GM21381 (cell line): ENCODE measurements around the gene CIROP.

Experiments
- ATAC-seq: cut with Tn5 transposase; IDR thresholded peaks from one replicate; pipeline ENCODE4 v1.9.1; 2021; ENCODE audit warnings: mild to moderate bottlenecking, moderate library complexity; ENCODE audit not compliant: unreplicated experiment

Gene CIROP, protein sequence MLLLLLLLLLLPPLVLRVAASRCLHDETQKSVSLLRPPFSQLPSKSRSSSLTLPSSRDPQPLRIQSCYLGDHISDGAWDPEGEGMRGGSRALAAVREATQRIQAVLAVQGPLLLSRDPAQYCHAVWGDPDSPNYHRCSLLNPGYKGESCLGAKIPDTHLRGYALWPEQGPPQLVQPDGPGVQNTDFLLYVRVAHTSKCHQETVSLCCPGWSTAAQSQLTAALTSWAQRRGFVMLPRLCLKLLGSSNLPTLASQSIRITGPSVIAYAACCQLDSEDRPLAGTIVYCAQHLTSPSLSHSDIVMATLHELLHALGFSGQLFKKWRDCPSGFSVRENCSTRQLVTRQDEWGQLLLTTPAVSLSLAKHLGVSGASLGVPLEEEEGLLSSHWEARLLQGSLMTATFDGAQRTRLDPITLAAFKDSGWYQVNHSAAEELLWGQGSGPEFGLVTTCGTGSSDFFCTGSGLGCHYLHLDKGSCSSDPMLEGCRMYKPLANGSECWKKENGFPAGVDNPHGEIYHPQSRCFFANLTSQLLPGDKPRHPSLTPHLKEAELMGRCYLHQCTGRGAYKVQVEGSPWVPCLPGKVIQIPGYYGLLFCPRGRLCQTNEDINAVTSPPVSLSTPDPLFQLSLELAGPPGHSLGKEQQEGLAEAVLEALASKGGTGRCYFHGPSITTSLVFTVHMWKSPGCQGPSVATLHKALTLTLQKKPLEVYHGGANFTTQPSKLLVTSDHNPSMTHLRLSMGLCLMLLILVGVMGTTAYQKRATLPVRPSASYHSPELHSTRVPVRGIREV

GRCh38 chr14:23104591-23105347 lies at the start of gene CIROP:
Gene CIROP, minus strand, starts transcription at chr14:23104989. Its CDS starts 69 bp downstream, at chr14:23104920.
- ATAC-seq, result no peak

DNA sequence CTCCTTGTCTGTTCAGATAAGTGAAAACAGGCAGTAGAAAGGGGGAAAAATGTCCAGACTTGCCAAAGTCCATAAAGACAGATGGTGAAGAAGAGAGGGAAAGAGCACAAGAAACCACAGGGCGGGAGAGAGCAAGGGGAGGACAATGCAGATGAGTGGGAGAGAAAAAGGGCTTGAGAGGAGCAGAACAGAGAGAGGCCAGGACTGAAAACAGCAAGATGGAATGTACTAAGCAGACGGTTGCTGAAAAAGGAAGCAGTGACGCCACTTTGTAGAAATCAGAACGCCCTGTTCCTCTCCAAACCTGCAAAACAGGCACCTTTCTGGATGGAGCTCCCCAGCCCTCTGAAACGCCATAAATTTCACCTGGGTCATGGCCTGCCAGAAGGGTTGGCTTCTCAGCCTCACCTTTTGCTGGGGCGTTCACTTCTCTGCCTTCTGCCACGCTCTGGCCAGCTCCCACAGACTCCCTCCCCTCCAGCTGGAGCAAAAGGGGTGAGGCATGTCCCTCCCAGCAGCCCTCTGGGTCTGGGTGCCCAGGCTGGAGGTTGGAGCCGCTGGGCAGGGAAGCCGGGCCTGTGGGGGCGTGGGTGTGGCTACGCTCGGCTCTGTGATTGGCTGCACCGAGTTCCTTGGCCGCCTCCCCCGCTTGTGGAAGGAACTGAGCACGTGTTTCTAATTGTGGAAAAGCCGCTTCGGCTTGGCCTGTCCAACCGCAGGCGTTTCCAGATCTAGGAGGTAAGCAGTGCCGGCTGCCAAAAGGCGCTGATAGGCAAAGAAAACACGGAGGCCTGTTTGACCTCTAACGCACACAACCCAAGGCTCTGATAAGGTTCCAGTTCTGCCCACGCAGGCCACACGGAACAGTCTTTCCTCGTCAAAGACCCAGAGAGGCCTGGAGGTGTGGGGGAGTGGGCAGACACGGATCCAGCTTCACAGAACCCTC lies 49.3 kb upstream of the CIROP start:
- ATAC-seq, result no peak

DNA sequence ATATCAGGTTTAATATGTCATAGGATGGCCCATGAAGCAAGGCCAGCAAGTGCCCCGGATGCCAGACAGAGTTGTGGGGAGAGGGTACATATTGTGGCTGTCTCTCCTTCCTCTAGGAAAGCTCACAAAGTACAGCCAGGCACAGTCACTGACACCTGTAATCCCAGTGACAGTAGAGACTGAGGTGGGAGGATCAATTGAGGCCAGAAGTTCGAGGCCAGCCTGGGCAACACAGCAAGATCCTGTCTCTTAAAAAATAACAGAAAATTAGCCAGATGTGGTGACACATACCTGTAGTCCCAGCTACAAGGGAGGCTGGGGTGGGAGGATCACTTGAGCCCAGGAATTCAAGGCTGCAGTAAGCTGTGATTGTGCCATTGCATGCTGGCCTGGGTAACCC lies 46.6 kb upstream of the CIROP start:
- ATAC-seq, result no peak

- no peak for ATAC-seq
Observed at GRCh38 chr14:23149745-23150144, 45.0 kb upstream of the CIROP start.

- ATAC-seq, result no peak
Observed at GRCh38 chr14:23148591-23149249, 43.9 kb upstream of the CIROP start.

- no peak for ATAC-seq
Observed at GRCh38 chr14:23147676-23148075, 42.9 kb upstream of the CIROP start.

- ATAC-seq, result no peak
Observed at GRCh38 chr14:23146980-23147379, 42.2 kb upstream of the CIROP start.

DNA sequence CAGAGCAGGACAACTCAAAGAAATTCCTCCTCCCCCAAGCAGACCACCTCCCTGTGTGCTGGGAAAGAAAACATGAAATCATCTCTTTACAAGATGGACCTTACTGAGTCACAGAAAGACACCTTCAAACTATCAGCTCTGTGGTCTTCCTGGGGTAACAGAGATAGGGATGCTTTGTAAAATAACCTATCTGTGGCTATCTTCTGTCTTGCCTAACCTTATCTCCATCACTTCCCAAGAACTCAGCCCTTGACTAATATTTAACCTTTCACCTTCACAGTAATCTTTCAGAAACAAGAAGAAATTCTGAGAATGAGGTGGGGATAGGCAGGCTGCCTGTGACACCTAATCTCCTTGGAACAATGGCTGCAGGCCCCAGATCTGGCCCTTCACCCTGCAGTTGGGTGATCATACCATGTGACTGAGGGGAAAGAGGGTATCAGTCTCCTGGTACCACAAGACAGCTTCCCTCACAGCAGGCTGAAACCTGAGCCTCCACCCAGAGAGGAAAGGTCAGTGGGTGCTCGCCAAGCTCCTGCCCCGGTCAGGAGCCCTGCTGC lies 41.6 kb upstream of the CIROP start:
- ATAC-seq, result no peak

DNA sequence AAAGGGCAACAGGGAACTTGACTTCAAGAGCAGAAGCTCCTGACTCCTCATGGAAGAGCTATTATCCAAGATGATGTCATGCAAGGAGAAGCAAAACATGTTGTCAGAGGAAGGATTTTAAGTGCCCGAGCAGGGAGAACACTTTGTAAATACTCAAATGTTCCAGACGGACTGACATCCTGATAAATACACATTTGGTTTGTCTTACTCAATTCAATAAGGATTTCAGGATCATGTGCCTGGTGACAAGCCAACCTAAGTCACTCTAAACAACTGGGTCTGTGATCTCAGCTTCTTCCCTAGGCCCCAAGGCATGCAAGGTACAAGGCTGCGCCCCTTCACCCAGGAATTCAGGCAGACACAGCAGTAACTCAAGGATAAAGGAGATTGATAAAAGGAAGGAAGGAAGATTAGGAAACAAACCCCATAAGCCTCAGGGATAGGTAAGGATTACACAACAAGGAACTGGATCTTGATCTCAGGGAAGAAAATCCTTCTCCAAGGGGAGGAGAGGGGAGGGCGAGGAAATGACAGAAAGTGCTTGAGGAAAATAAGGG lies 41.1 kb upstream of the CIROP start:
- no peak for ATAC-seq

DNA sequence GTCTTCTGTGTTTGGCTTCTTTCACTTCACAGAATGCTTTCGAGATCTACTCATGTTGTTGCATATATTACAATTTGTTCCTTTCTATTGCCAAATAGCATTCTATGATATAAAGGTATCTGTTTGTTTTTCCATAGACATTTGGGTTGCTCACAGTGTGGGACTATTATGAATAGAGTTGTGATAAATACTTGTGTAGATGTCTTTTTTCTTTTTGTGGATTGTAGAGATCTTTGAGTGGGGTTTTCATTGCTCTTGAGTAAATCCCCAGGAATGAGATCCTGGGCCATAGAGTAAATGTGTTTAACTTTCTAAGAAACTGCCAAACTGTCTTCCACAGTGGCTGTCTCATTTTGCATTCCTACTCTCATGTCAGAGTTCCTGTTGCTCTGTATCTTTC lies 39.1 kb upstream of the CIROP start:
- no peak for ATAC-seq

DNA sequence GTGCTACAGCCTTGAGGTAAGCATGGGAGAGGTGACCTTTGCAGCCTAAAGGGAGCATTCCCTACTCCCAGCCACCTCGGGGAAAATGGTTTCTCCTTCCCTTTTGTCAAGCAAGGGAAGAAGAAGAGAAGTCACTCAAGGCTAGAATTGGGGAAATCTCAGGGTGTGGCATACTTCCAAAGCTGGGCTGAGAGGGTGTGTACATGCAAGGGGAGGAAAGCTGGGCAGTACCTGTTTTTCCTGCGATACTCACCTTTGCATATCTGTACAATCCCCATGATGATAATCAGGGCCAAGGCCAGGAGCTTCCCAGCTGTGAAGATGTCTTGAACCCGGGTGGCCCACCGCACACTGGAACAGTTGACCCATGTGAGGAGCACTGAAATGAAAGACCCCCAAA lies 38.0 kb upstream of the CIROP start:
- no peak for ATAC-seq

- no peak for ATAC-seq
Observed at GRCh38 chr14:23141706-23142444, 37.1 kb upstream of the CIROP start.

DNA sequence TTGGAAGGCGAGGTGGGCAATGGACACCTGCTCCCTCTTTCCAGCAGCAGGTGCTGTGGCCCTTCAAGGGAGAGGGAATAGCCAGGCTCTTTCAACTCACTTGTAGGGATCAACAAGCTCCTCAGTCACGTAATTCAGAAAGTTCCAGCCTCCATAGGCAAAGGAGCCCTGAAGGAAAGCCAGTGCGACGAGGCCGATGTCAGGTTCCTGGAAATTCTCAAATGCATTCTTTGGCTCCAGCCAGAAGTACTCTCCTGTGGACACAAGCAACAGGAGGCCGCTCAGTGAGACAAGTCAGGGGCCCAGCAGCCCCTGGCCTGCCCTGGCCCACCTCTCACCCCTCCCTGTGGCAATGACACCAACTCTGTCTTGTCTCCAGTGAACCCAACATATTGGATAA lies 35.6 kb upstream of the CIROP start:
- ATAC-seq, result no peak

DNA sequence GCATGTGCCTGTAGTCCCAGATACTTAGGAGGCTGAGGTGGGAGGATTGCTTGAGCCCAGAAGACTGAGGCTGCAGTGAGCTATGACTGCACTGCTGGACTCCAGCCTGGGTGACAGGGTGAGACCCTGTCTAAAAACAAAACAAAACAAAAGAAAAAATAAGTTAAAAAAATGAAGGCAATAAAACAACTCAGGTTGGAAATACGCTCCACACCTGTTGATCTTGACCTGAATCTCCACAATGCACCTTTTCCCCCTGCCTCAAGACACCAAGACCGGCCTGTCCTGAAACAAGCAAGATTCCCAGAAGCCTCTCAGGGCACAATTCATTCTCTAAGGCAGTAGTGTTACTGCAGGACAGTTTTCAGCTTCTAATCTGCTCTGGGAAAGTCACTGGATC lies 35.1 kb upstream of the CIROP start:
- no peak for ATAC-seq

DNA sequence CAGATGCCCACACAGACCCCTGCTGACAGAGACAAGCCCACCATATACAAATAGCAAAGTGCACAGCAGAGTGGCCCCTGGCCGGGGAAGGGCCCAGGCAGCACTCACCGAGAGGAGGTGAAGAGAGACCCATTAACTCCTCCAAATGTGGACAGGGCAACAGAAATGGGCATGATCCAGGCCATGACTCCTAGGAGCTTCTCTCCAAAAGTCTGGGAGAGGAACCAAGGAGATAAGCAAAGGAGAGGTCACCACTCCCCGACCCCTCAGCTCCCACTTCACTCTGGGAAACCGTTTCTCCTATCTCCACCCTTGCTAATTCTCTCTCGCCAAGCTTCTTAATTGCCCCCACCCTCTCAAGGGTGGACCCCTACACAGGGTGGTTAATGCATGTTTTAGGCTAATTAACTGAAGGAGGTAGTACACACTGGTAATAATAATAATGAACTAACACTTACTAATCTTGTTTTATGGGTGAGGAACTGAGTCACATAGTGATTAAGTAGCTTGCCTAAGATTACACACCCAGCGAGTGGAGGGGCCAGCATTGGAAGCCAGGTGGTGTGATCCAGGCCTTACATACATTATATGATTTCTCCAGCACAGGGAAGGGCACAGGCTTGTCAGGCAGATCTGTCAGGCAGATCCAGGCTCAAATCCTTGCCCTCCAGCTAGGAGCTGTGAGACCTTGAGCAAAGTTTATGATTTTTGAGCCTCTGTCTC lies 33.2 kb upstream of the CIROP start:
- no peak for ATAC-seq

GRCh38 chr14:23137192-23137812 lies 32.5 kb upstream of the CIROP start:
- no peak for ATAC-seq

DNA sequence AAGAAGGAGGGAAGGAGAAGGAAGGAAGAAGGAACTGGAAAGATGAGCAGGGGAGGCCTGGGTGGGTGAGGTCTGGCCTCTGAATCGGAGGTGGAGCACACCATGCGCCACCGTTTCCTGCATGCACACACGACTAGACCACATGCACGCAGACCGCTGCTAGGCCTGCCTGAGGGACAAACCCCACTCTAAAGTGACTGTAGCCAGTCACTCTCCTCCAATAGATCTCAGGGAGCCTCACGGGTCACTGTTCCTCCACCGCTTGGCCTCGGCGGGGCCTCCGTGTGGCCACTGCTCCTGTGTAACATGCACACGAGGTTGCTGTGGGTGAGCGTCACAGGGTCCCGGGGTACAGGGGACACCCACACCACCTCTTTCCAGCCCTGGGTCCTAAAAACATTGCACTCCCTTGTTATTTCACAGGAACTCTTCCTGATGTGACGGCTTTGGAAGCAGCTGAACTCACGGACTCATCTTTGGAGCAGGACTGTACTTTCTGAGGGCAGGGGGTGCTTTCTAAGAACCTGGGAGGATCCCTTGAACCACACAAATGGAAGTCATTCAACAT lies 31.9 kb upstream of the CIROP start:
- no peak for ATAC-seq
